HUDEP-2 (cell line): ENCODE measurements around the gene ZNF576.
A peak's percentile ranks its signal among the peaks of the same experiment; 100 is the strongest.
"Not testable (repeated sequence)": the region's sequence is repeated elsewhere in the genome, so short reads cannot be mapped to it uniquely, and the experiment has no call there.

ENCODE experiments used
- DNase-seq, 76 experiments: peaks; one replicate each; lab custom pipeline; 2025; ENCODE audit not compliant: unreplicated experiment in 76 of 76; lab: John Stamatoyannopoulos, UW

The ZNF576 gene, protein sequence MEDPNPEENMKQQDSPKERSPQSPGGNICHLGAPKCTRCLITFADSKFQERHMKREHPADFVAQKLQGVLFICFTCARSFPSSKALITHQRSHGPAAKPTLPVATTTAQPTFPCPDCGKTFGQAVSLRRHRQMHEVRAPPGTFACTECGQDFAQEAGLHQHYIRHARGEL

DNA sequence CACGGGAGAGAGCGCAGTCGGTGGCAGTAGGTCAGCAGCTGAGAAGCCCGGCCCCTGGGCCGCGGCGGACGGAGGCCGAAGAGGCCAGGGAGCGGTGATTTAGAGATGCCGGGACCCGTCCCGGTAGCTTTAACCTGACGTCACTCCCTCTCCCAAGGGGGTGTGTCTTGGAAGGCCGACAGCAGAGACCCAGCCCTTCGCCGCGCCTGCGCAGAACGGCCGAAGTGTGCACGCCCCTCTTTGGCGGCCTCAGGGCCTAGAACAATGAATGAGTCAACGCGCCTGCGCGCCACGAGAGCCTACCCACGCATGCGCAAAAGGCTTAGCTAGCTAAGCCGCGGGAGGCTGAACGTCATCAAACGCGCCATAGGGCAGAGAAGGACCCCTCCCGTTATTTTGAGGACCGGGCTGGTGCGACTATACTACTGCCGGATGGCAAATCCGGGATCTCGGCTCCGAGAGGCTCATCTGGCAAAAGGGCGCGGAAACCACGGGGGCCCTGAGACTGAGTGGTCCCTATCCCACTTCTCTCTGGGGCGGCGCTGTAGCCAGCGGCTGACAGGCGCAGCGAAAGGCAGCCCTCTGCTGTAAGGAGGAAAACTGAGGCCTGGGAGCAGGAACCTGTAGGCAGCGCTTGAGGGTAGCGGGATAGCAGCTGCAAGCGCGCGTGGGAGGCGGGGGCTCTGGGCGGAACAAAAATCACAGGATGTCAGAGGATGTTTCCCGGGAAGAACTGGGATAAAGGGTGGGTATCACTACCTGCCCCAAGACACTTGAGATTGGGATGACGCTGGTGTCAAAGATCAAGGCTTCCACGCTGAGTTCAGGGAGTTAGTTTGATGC is at the start of gene ZNF576, which contains the start of gene IRGQ:
Gene ZNF576, plus strand, starts transcription at position 597 of the 843 bp plus-strand sequence. CDS start 514 bp downstream, outside the sequence.
Gene IRGQ, minus strand, starts transcription at position 136 of the 843 bp plus-strand sequence. CDS start 796 bp downstream, outside the sequence.
- DNase-seq, result peak; percentile 89 to 100 (median 100)

GRCh38 chr19:43547926-43548325 is 48.5 kb upstream of the ZNF576 start:
- DNase-seq, result not testable (repeated sequence)

DNA sequence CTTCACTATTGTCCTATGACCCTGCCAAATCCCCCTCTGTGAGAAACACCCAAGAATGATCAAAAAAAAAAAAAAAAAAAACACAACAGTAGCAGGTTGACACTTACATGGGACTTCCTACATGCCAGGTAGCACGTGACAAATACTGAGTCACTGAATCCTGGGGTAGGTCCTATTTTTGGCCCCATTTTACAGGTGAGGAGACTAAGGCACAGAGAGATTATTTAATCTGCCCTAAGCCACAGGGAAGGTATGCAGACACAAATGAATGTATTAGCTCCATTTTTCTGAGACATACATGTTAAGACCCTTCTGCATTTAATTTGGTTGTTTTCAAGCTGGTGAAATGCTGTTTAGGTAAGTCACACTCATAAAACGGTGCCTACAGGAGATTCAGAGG is 47.7 kb upstream of the ZNF576 start:
- no peak for DNase-seq

DNA sequence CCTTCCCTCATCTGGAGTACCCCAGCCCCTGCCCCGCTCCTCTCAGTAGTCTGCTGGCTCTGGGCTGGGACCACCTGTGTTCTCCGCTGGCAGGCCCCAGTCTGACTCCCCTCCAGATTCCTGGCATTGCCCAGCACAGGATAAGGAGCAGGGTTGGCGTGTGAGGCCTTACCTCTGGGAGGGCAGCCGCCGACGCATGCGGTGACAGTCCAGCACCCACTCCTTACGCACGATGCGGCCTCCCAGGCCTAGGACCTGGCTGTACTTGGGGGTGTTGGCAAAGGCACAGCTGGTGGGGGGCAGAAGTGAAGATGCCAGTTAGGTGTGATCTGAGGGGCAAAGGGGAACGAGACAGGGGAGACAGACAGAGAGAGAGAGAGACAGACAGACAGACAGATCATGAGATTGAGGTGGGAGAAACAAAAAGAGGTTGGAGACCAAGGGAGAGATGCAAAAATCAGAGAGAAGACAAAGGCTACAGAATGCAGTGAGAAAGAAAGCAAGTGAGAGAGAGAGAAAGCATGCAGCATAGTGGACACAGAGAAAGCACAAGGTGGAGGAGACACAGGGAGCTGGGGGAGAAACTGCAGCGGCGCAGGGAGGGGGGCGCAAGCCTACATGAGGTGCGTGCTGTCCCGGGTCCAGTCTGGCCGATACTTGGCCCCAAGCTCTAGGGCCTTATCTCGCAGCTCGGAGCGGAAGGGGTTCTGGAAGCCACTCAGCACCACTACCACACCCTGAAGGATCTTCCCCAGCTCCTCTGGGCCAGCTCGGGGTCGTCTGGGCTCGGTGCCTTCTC is 44.8 kb upstream of the ZNF576 start:
- no peak for DNase-seq

GRCh38 chr19:43552198-43552450 is 44.3 kb upstream of the ZNF576 start:
- no peak for DNase-seq

DNA sequence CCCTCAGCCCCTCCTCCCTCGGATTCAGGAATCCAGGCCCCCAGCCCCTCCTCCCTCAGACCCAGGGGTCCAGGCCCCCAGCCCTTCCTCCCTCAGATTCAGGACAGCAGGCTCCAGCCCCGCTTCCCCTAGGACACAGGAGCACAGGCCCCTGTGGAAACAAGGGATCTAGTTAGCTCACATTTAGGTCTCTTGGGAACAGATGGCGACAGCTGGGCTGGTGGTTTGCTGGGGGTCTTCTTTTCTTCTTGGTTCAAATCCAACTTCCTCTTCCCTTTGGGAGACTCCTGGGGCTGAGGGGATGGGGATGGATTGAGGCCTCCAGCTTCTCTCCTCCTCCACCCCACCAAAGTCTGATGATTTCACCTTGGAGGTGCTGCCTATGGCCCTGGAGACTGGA is 43.8 kb upstream of the ZNF576 start:
- no peak for DNase-seq

- DNase-seq, result no peak
Measured at GRCh38 chr19:43553656-43554055, 42.7 kb upstream of the ZNF576 start.

- DNase-seq, result no peak
Measured at GRCh38 chr19:43554317-43554895, 42.0 kb upstream of the ZNF576 start.

- peak in 72 of 76 experiments; percentile 10 to 92 (median 70) for DNase-seq
Measured at GRCh38 chr19:43555185-43555770, 41.1 kb upstream of the ZNF576 start.

- DNase-seq, result peak in 26 of 76 experiments; percentile 9 to 45 (median 24)
Measured at GRCh38 chr19:43560687-43561086, 35.7 kb upstream of the ZNF576 start.

DNA sequence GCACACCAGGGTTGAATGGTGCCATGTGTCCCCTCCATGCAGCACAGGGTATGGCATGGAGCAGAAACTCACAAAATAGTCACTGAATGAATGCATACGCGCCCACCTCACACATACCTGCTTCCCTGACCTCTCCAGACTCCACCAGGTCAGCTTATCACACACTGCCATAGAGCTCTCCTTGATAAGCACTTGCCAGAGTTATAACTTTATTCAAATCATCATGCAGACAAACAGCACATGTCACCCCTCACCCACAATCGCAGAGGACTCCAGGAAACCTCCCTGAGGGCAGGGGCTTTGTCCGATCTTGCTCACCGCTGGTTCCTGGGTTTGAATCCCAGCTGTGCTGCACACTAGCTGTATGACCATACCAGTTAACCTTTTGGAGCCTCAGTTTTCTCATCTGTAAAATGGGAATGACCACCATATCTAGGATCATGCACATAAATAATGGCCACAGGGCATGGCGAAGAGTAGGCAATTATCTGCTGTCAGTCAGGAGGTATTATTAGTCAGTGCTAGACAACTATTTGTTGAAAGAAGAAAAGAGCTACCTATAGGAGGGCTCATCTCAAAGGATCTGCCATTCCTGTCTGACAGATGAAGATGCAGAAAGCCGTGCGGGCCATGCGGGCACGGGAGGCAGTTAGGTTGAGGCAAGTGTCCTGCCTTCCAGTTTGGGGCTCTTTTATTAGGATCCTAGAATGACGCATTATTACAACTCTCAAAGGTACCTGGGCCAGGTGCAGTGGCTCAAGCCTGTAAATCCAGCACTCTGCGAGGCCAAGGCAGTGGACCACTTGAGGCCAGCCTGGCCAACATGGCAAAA is 35.0 kb upstream of the ZNF576 start:
- no peak for DNase-seq

DNA sequence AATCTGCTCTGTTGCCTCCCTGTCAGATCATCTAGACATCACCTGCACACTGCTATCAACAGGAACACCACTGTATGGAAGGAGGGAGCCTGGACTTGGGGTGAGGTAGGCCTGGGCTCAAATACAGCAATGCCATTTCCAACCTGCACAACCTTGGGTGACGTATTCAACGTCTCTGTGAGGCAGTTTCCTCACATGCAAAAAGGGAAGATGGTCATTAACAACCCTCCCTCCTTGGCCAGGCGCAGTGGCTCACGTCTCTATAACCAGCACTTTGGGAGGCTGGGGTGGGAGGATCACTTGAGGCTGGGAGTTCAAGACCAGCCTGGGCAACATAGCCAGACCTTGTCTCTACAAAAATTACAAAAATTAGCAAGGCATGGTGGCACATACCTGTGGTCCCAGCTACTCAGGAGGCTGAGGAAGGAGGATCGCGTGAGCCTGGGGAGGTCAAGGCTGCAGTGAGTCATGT is 34.1 kb upstream of the ZNF576 start:
- no peak for DNase-seq

- DNase-seq, result peak in 74 of 76 experiments; percentile 25 to 94 (median 74)
Measured at GRCh38 chr19:43562698-43563241, 33.6 kb upstream of the ZNF576 start.

GRCh38 chr19:43563816-43564457 is 32.5 kb upstream of the ZNF576 start:
- no peak for DNase-seq

DNA sequence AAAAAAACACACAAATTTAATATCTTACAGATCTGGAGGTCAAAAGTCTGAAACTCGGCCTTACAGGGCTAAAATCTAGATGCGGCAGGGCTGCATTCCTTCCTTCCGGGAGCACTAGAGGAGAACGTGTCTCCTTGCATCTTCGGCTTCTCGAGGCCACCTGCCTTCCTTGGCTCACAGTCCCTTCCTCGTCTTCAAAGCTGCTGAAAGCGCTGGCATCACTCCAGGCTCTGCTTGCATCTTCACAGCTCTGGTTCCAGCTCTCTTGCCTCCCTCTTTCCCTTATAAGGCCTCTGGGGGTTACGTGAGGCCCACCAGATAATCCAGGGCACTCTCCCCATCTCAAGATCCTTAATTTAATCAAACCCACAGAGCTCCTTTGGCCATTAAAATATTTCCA is 31.6 kb upstream of the ZNF576 start:
- DNase-seq, result no peak

DNA sequence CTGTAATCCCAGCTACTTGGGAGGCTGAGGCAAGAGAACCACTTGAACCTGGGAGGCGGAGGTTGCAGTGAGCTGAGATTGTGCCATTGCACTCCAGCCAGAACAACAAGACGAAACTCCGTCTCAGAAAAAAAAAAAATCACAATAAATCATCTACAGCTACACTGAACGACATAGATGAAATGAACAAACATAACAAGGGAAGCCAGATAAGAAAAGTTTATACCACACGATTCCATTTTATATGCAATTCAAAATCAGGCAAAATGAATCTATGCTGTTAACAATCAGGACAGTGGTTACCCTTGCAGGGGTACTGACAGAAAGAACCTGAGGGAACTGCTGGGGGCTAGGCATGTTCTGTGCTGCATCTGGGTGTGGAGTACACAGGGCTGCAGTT is 26.7 kb upstream of the ZNF576 start:
- DNase-seq, result no peak

- DNase-seq, result no peak
Measured at GRCh38 chr19:43570174-43570791, 26.1 kb upstream of the ZNF576 start.

- no peak for DNase-seq
Measured at GRCh38 chr19:43572171-43572588, 24.2 kb upstream of the ZNF576 start.
